ENCODE data around the gene OPN4. TPM values are rescaled to one million over a fixed set of nuclear protein-coding genes. Genes with fewer than 3 reads are reported as not detected.

Gene OPN4
- total RNA-seq, 2 experiments from 2014 or later = not detected

- DNase-seq = no peak
- no peaks in the 10 kb centered on the region for H3K27me3 Mint-ChIP-seq (ENCODE audit: low read depth)
- no peak overlapping the region for H3K27ac Mint-ChIP-seq
- CTCF ChIA-PET = no interaction called here
- H3K4me3 Mint-ChIP-seq = no peak overlapping the region
- H3K9me3 Mint-ChIP-seq = no peaks in the 10 kb centered on the region
- no peaks in the 10 kb centered on the region for H3K36me3 Mint-ChIP-seq (ENCODE audit: low read depth)
- intact Hi-C loops (cut with micrococcal nuclease) = no loop called here
- no peaks in the 10 kb centered on the region for H3K4me1 Mint-ChIP-seq (ENCODE audit: low read depth)
Measured at GRCh38 chr10:86649471-86650150, 4.7 kb upstream of the OPN4 start.

GRCh38 chr10:86650151-86650550 lies 4.2 kb upstream of the OPN4 start:
- Mint-ChIP-seq H3K9me3 (no peaks in the 10 kb centered on the region), H3K36me3 (ENCODE audit: low read depth) (no peaks in the 10 kb centered on the region), H3K4me3 (no peak overlapping the region), H3K27ac (no peak overlapping the region), H3K27me3 (ENCODE audit: low read depth) (no peaks in the 10 kb centered on the region), H3K4me1 (ENCODE audit: low read depth) (no peaks in the 10 kb centered on the region)
- DNase-seq = no peak
- CTCF ChIA-PET = no interaction called here
- intact Hi-C loops (cut with micrococcal nuclease) = no loop called here

GRCh38 chr10:86651021-86651471 lies 3.3 kb upstream of the OPN4 start:
- Mint-ChIP-seq H3K9me3 (no peaks in the 10 kb centered on the region), H3K27ac (no peak overlapping the region), H3K27me3 (ENCODE audit: low read depth) (no peaks in the 10 kb centered on the region), H3K36me3 (ENCODE audit: low read depth) (no peaks in the 10 kb centered on the region), H3K4me1 (ENCODE audit: low read depth) (no peaks in the 10 kb centered on the region), H3K4me3 (no peak overlapping the region)
- intact Hi-C loops (cut with micrococcal nuclease) = no loop called here
- DNase-seq = no peak
- CTCF ChIA-PET = no interaction called here

GRCh38 chr10:86651631-86652331 lies 2.6 kb upstream of the OPN4 start:
- no peaks in the 10 kb centered on the region for H3K4me1 Mint-ChIP-seq (ENCODE audit: low read depth)
- H3K27ac Mint-ChIP-seq = no peak overlapping the region
- H3K4me3 Mint-ChIP-seq = no peak overlapping the region
- H3K9me3 Mint-ChIP-seq = no peaks in the 10 kb centered on the region
- no peak for DNase-seq
- no peaks in the 10 kb centered on the region for H3K27me3 Mint-ChIP-seq (ENCODE audit: low read depth)
- H3K36me3 Mint-ChIP-seq (ENCODE audit: low read depth) = no peaks in the 10 kb centered on the region
- intact Hi-C loops (cut with micrococcal nuclease) = no loop called here
- CTCF ChIA-PET = no interaction called here

- H3K9me3 Mint-ChIP-seq = no peaks in the 10 kb centered on the region
- H3K27ac Mint-ChIP-seq = no peak overlapping the region
- no peaks in the 10 kb centered on the region for H3K4me1 Mint-ChIP-seq (ENCODE audit: low read depth)
- H3K36me3 Mint-ChIP-seq (ENCODE audit: low read depth) = no peaks in the 10 kb centered on the region
- H3K27me3 Mint-ChIP-seq (ENCODE audit: low read depth) = no peaks in the 10 kb centered on the region
- H3K4me3 Mint-ChIP-seq = no peak overlapping the region
- DNase-seq = peak; percentile 0
- intact Hi-C loops (cut with micrococcal nuclease) = no loop called here
- CTCF ChIA-PET = no interaction called here
Measured at GRCh38 chr10:86652361-86653202, 1.8 kb upstream of the OPN4 start.

- no peak overlapping the region for H3K27ac Mint-ChIP-seq
- CTCF ChIA-PET = no interaction called here
Measured at GRCh38 chr10:86653379-86653778, 968 bp upstream of the OPN4 start.

GRCh38 chr10:86653987-86654386 lies 360 bp upstream of the OPN4 start:
- DNase-seq = no peak
- no peaks in the 10 kb centered on the region for H3K9me3 Mint-ChIP-seq
- no peaks in the 10 kb centered on the region for H3K27me3 Mint-ChIP-seq (ENCODE audit: low read depth)
- no peak overlapping the region for H3K27ac Mint-ChIP-seq
- H3K36me3 Mint-ChIP-seq (ENCODE audit: low read depth) = no peaks in the 10 kb centered on the region
- H3K4me3 Mint-ChIP-seq = no peak overlapping the region
- no peaks in the 10 kb centered on the region for H3K4me1 Mint-ChIP-seq (ENCODE audit: low read depth)
- CTCF ChIA-PET = no interaction called here
- intact Hi-C loops (cut with micrococcal nuclease) = no loop called here

More at GRCh38 chr10:86653379-86653778, 968 bp upstream of the OPN4 start:
- no peaks in the 10 kb centered on the region for H3K36me3 Mint-ChIP-seq (ENCODE audit: low read depth)
- no peaks in the 10 kb centered on the region for H3K9me3 Mint-ChIP-seq
- H3K4me1 Mint-ChIP-seq (ENCODE audit: low read depth) = no peaks in the 10 kb centered on the region
- intact Hi-C loops (cut with micrococcal nuclease) = no loop called here
- peak; percentile 1 for DNase-seq
- no peaks in the 10 kb centered on the region for H3K27me3 Mint-ChIP-seq (ENCODE audit: low read depth)
- no peak overlapping the region for H3K4me3 Mint-ChIP-seq

- Mint-ChIP-seq H3K27ac (no peak overlapping the region), H3K27me3 (ENCODE audit: low read depth) (no peaks in the 10 kb centered on the region), H3K36me3 (ENCODE audit: low read depth) (no peaks in the 10 kb centered on the region), H3K4me1 (ENCODE audit: low read depth) (no peaks in the 10 kb centered on the region), H3K4me3 (no peak overlapping the region), H3K9me3 (no peaks in the 10 kb centered on the region)
- CTCF ChIA-PET = no interaction called here
- intact Hi-C loops (cut with micrococcal nuclease) = no loop called here
- no peak for DNase-seq
Measured at GRCh38 chr10:86655173-86655540, 810 bp downstream of the OPN4 start.

- CTCF ChIA-PET = no interaction called here
- no peak overlapping the region for H3K27ac Mint-ChIP-seq
- H3K4me3 Mint-ChIP-seq = no peak overlapping the region
- no peaks in the 10 kb centered on the region for H3K27me3 Mint-ChIP-seq (ENCODE audit: low read depth)
- no peaks in the 10 kb centered on the region for H3K36me3 Mint-ChIP-seq (ENCODE audit: low read depth)
- intact Hi-C loops (cut with micrococcal nuclease) = no loop called here
- H3K9me3 Mint-ChIP-seq = no peaks in the 10 kb centered on the region
- DNase-seq = no peak
- H3K4me1 Mint-ChIP-seq (ENCODE audit: low read depth) = no peaks in the 10 kb centered on the region
Measured at GRCh38 chr10:86655596-86655995, 1.2 kb downstream of the OPN4 start.

GRCh38 chr10:86657011-86657395 lies 2.7 kb downstream of the OPN4 start:
- Mint-ChIP-seq H3K27ac (no peak overlapping the region), H3K4me3 (no peak overlapping the region), H3K9me3 (no peaks in the 10 kb centered on the region), H3K36me3 (ENCODE audit: low read depth) (no peaks in the 10 kb centered on the region), H3K4me1 (ENCODE audit: low read depth) (no peaks in the 10 kb centered on the region), H3K27me3 (ENCODE audit: low read depth) (no peaks in the 10 kb centered on the region)
- intact Hi-C loops (cut with micrococcal nuclease) = no loop called here
- no peak for DNase-seq
- CTCF ChIA-PET = no interaction called here

GRCh38 chr10:86657396-86658011 lies 3.2 kb downstream of the OPN4 start:
- CTCF ChIA-PET = no interaction called here
- Mint-ChIP-seq H3K9me3 (no peaks in the 10 kb centered on the region), H3K27me3 (ENCODE audit: low read depth) (no peaks in the 10 kb centered on the region), H3K4me1 (ENCODE audit: low read depth) (no peaks in the 10 kb centered on the region), H3K4me3 (no peak overlapping the region), H3K27ac (no peak overlapping the region), H3K36me3 (ENCODE audit: low read depth) (no peaks in the 10 kb centered on the region)
- intact Hi-C loops (cut with micrococcal nuclease) = no loop called here
- DNase-seq = no peak

GRCh38 chr10:86658261-86658741 lies 4.0 kb downstream of the OPN4 start:
- Mint-ChIP-seq H3K9me3 (no peaks in the 10 kb centered on the region), H3K27ac (no peak overlapping the region), H3K27me3 (ENCODE audit: low read depth) (no peaks in the 10 kb centered on the region), H3K4me3 (no peak overlapping the region), H3K36me3 (ENCODE audit: low read depth) (no peaks in the 10 kb centered on the region), H3K4me1 (ENCODE audit: low read depth) (no peaks in the 10 kb centered on the region)
- no peak for DNase-seq
- intact Hi-C loops (cut with micrococcal nuclease) = no loop called here
- CTCF ChIA-PET = no interaction called here

All from activated naive CD4-positive, alpha-beta T cell treated with anti-CD3 and anti-CD28 coated beads for 36 hours (primary cell).